H9 (cell line): ENCODE results near the gene OS9. TPM values are rescaled to one million over a fixed set of nuclear protein-coding genes. Genes with fewer than 3 reads are reported as not detected.

Source experiments
- DNase-seq: peaks from one replicate; pipeline ENCODE4 v3.0.0-alpha.2; 2017
- H2AFZ ChIP-seq: one replicate; pipeline ENCODE4 v1.6.1; 2013; ENCODE audit warnings: mild to moderate bottlenecking, low read length, control low read depth, moderate library complexity
- H2AK5ac ChIP-seq: 2 replicates; pipeline ENCODE4 v1.6.1; 2013; ENCODE audit warnings: low read length, control low read depth, mixed read lengths; ENCODE audit not compliant: insufficient read length
- H2BK120ac ChIP-seq: one replicate; pipeline ENCODE4 v1.6.1; 2013; ENCODE audit warnings: low read depth, mild to moderate bottlenecking, low read length, control low read depth, inconsistent platforms; ENCODE audit not compliant: poor library complexity, severe bottlenecking
- H2BK12ac ChIP-seq: 2 replicates; pipeline ENCODE4 v1.6.1; 2013; ENCODE audit warnings: low read length, control low read depth, mixed read lengths, low read depth; ENCODE audit not compliant: insufficient read length
- H2BK15ac ChIP-seq: 2 replicates; pipeline ENCODE4 v1.6.1; 2013; ENCODE audit warnings: low read depth, low read length, control low read depth
- H2BK20ac ChIP-seq: one replicate; pipeline ENCODE4 v1.6.1; 2013; ENCODE audit warnings: low read depth, mild to moderate bottlenecking, low read length, control low read depth, inconsistent platforms; ENCODE audit not compliant: poor library complexity, severe bottlenecking
- H2BK5ac ChIP-seq: 2 replicates; pipeline ENCODE4 v1.6.1; 2013; ENCODE audit warnings: low read length, control low read depth, mixed read lengths; ENCODE audit not compliant: insufficient read length
- H3K14ac ChIP-seq: 2 replicates; pipeline ENCODE4 v1.6.1; 2013; ENCODE audit warnings: low read length, control low read depth; ENCODE audit not compliant: insufficient read depth
- H3K18ac ChIP-seq: 2 replicates; pipeline ENCODE4 v1.6.1; 2013; ENCODE audit warnings: low read depth, mild to moderate bottlenecking, mixed read lengths, low read length, control low read depth; ENCODE audit not compliant: insufficient read length
- H3K23ac ChIP-seq: 2 replicates; pipeline ENCODE4 v1.6.1; 2013; ENCODE audit warnings: low read length, control low read depth, mixed read lengths, low read depth; ENCODE audit not compliant: insufficient read length
- H3K23me2 ChIP-seq: 2 replicates; pipeline ENCODE4 v1.6.1; 2013; ENCODE audit warnings: low read depth, mild to moderate bottlenecking, mixed read lengths, low read length, control low read depth; ENCODE audit not compliant: insufficient read length, poor library complexity, severe bottlenecking
- H3K27ac ChIP-seq: 2 replicates; pipeline ENCODE4 v1.5.1; 2013; ENCODE audit warnings: low read length, control low read depth, mixed read lengths, low read depth; ENCODE audit not compliant: insufficient read length
- H3K27me3 ChIP-seq: 2 replicates; pipeline ENCODE4 v1.6.1; 2013; ENCODE audit warnings: low read length, control low read depth, inconsistent platforms; ENCODE audit not compliant: insufficient read depth
- H3K4ac ChIP-seq: 2 replicates; pipeline ENCODE4 v1.6.1; 2013; ENCODE audit warnings: low read depth, mild to moderate bottlenecking, control low read depth, inconsistent platforms, low read length, moderate library complexity
- H3K4me1 ChIP-seq: 2 replicates; pipeline ENCODE4 v1.6.1; 2013; ENCODE audit warnings: low read length, control low read depth, inconsistent platforms; ENCODE audit not compliant: insufficient read depth
- H3K4me2 ChIP-seq: 2 replicates; pipeline ENCODE4 v1.6.1; 2013; ENCODE audit warnings: low read length, control low read depth, mixed read lengths; ENCODE audit not compliant: insufficient read length, insufficient read depth
- H3K56ac ChIP-seq: 2 replicates; pipeline ENCODE4 v1.6.1; 2013; ENCODE audit warnings: low read depth, mild to moderate bottlenecking, mixed read lengths, low read length, control low read depth; ENCODE audit not compliant: insufficient read length
- H3K79me1 ChIP-seq: 2 replicates; pipeline ENCODE4 v1.6.1; 2013; ENCODE audit warnings: low read depth, mild to moderate bottlenecking, moderate library complexity, low read length, control low read depth, inconsistent platforms; ENCODE audit not compliant: insufficient read depth, poor library complexity, severe bottlenecking
- H3K79me2 ChIP-seq: 2 replicates; pipeline ENCODE4 v1.6.1; 2013; ENCODE audit warnings: low read length, control low read depth, inconsistent platforms; ENCODE audit not compliant: insufficient read depth
- H3K9ac ChIP-seq: 2 replicates; pipeline ENCODE4 v1.6.1; 2013; ENCODE audit warnings: low read length, control low read depth, mixed read lengths; ENCODE audit not compliant: insufficient read length; ENCODE audit errors: extremely low read depth
- H3K9me3 ChIP-seq: one replicate; pipeline ENCODE4 v1.6.1; 2013; ENCODE audit warnings: low read depth, low read length, inconsistent platforms; ENCODE audit not compliant: control insufficient read depth
- H3T11ph ChIP-seq: one replicate; pipeline ENCODE4 v1.6.1; 2013; ENCODE audit warnings: mild to moderate bottlenecking, low read length, control low read depth, inconsistent platforms
- H4K20me1 ChIP-seq: one replicate; pipeline ENCODE4 v1.6.1; 2013; ENCODE audit not compliant: control insufficient read depth, insufficient read length, insufficient read depth
- H4K5ac ChIP-seq: 2 replicates; pipeline ENCODE4 v1.6.1; 2013; ENCODE audit warnings: low read depth, mild to moderate bottlenecking, mixed read lengths, low read length, control low read depth; ENCODE audit not compliant: insufficient read length
- H4K8ac ChIP-seq: replicated peaks from 2 replicates; pipeline ENCODE4 v1.6.1; 2013; ENCODE audit warnings: low read length, control low read depth, mixed read lengths, low read depth; ENCODE audit not compliant: insufficient read length
- H4K91ac ChIP-seq: 2 replicates; pipeline ENCODE4 v1.6.1; 2013; ENCODE audit warnings: low read depth, mild to moderate bottlenecking, moderate library complexity, mixed read lengths, low read length, control low read depth; ENCODE audit not compliant: insufficient read length
- H3K27ac Mint-ChIP-seq, 3 experiments: 2 replicates in 2 of 3; 3 replicates in 1 of 3; pipeline ENCODE4 v1.8.0; 2020 to 2021; ENCODE audit warnings: mixed read lengths in 3 of 3, mild to moderate bottlenecking in 1 of 3, moderate library complexity in 1 of 3
- H3K27me3 Mint-ChIP-seq: 2 replicates; pipeline ENCODE4 v1.8.0; 2021; ENCODE audit warnings: low read depth, mild to moderate bottlenecking, moderate library complexity, mixed read lengths
- H3K36me3 Mint-ChIP-seq, 3 experiments: 2 replicates in 2 of 3; 3 replicates in 1 of 3; pipeline ENCODE4 v1.8.0; 2020 to 2021; ENCODE audit warnings: low read depth in 3 of 3, mixed read lengths in 3 of 3; ENCODE audit not compliant: insufficient read depth in 1 of 3
- H3K4me1 Mint-ChIP-seq, 2 experiments: 2 replicates each; pipeline ENCODE4 v1.8.0; 2020; ENCODE audit warnings: mixed read lengths in 2 of 2
- H3K4me3 Mint-ChIP-seq, 2 experiments: 2 replicates in 1 of 2; 3 replicates in 1 of 2; pipeline ENCODE4 v1.8.0; 2020 to 2021; ENCODE audit warnings: mild to moderate bottlenecking in 2 of 2, mixed read lengths in 2 of 2, moderate library complexity in 1 of 2
- H3K9me3 Mint-ChIP-seq, 2 experiments: 2 replicates in 1 of 2; 3 replicates in 1 of 2; pipeline ENCODE4 v1.8.0; 2020; ENCODE audit warnings: mild to moderate bottlenecking in 2 of 2, mixed read lengths in 2 of 2, moderate library complexity in 1 of 2
- CTCF ChIP-seq: fragments of 200-600 bp; sonication (generic); conservative IDR thresholded peaks from 3 replicates; pipeline ENCODE4 v1.8.0; 2021; ENCODE audit warnings: antibody characterized with exemption, mild to moderate bottlenecking
- whole genome bisulfite sequencing: extraction: QIAGEN DNeasy Blood & Tissue Kit; methylation state at CpG from one replicate; pipeline ENCODE4 v1.1.7; 2013; ENCODE audit warnings: missing lambda C conversion rate, low lambda C conversion rate, mixed read lengths; ENCODE audit not compliant: insufficient read length; ENCODE audit errors: extremely low coverage; 5-methylcytosine and 5-hydroxymethylcytosine counted together
- total RNA-seq: library from RNA; stranded (reverse); gene quantifications from 2 replicates; pipeline ENCODE4 v1.2.1, GENCODE V29; 2021

OS9 gene
- total RNA-seq, 1 experiment from 2014 or later: 112 TPM

GRCh38 chr12:57758552-57759359, 64.8 kb downstream of the OS9 start:
- no CpG with 5 or more reads among the region's 25 CpGs for WGBS
- peaks cover 12% of the 10 kb centered on the region for H3K27me3 ChIP-seq
- no peak overlapping the region for H2BK5ac ChIP-seq
- H3K4me1 ChIP-seq: no peaks in the 10 kb centered on the region
- no peak overlapping the region for H3K4ac ChIP-seq
- no peak for TF ChIP-seq CTCF
- H4K20me1 ChIP-seq: no peaks in the 10 kb centered on the region
- no peaks in the 10 kb centered on the region for H3K9me3 ChIP-seq
- H3K23ac ChIP-seq: no peak overlapping the region
- H2BK120ac ChIP-seq: no peak overlapping the region
- no peak overlapping the region for H2BK12ac ChIP-seq
- no peak overlapping the region for H3K27ac ChIP-seq
- H3K36me3 Mint-ChIP-seq: peaks cover 3 to 19% (median 6%) of the 10 kb centered on the region in 3 experiments; a peak in 6 of 7 replicates
- H2BK15ac ChIP-seq: no peak overlapping the region
- H2BK20ac ChIP-seq: no peak overlapping the region
- no peak overlapping the region; a peak in 1 of 5 replicates for H3K4me3 Mint-ChIP-seq
- H3K27ac Mint-ChIP-seq: no peak overlapping the region
- 0 out of 5 replicates have a peak, but pooled peaks cover 0 to 2% of the 10 kb centered on the region in 2 experiments for H3K9me3 Mint-ChIP-seq
- DNase-seq: no peak
- H3K27me3 Mint-ChIP-seq: peaks cover 46% of the 10 kb centered on the region
- no peak overlapping the region for H4K91ac ChIP-seq
- H3K9ac ChIP-seq: no peak overlapping the region
- peaks cover 9% of the 10 kb centered on the region for H3K23me2 ChIP-seq
- no peak overlapping the region for H3T11ph ChIP-seq
- no peak overlapping the region for H3K4me2 ChIP-seq
- H4K5ac ChIP-seq: no peak overlapping the region
- H3K79me1 ChIP-seq: no peaks in the 10 kb centered on the region
- H3K14ac ChIP-seq: no peak overlapping the region
- no peak overlapping the region for H2AFZ ChIP-seq
- no peak overlapping the region for H2AK5ac ChIP-seq
- H3K79me2 ChIP-seq: no peaks in the 10 kb centered on the region
- no peak overlapping the region for H3K56ac ChIP-seq
- no peak overlapping the region for H4K8ac ChIP-seq
- H3K4me1 Mint-ChIP-seq: peaks cover 28% of the 10 kb centered on the region in 2 experiments
- no peak overlapping the region for H3K18ac ChIP-seq
